Measurements from ENCODE around the gene UBE2U.

UBE2U gene

GRCh38 chr1:64296459-64296858, 93.0 kb downstream of the UBE2U start:
- DNase-seq = no peak

DNA sequence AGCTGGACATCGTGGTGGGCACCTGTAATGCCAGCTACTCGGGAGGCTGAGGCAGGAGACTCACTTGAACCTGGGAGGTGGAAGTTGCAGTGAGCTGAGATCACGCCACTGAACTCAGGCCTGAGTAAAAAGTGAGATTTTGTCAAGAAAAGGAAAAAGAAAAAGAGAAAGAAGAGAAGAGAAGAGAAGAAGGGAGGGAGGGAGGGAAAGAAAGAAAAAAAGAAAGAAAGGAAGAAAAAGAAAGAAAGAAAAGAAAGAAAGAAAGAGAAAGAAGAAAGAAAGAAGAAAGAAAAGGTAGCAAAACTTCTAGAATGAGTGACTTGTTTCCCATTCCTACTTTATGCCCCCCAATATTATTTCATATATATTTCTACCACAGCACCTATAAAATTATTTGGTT, 98.8 kb downstream of the UBE2U start:
- DNase-seq = no peak

- DNase-seq = no peak
Measured at GRCh38 chr1:64302971-64303370, 99.5 kb downstream of the UBE2U start.

DNA sequence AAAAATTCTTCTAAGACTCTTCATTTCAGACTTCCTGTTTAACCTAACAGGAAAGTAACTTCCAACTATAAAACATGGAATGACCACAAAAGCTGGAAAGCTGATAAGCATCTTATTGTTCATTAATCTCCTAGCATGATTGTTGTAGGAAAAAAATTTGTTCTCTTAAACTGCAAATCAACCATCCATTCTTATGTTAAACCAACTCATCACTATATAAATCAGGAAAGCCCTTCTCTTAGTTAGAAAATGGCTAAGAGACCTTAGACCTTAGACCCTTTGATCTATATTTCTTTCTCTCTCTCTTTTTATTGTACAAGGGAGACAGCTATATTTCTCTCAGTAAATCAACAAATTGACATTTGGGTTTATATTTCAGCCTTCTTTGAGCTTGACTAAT, 101.4 kb downstream of the UBE2U start:
- DNase-seq = no peak

- DNase-seq = no peak
Measured at GRCh38 chr1:64308866-64309265, 105.4 kb downstream of the UBE2U start.

DNA sequence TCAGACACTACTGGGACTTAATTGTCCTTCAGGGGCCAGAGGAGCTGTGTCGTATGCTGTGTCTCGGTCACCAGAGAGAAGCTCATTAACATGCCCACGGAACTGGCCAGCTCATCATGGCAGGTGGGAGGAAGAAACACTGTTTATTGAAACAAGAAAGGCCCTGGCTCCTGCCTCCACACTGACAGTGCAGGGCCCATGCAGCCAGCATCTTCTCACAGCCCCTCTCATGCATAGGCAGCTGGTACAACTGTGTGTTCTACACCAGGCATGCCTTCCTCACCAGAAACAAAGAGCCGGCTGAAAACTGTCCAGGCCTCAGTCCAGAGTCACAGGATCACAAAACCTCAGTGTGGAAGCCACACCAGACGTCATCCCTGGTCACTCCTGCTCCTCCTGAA, 106.0 kb downstream of the UBE2U start:
- no peak for DNase-seq

GRCh38 chr1:64310760-64311159, 107.3 kb downstream of the UBE2U start:
- DNase-seq = no peak

GRCh38 chr1:64312431-64312830, 109.0 kb downstream of the UBE2U start:
- no peak for DNase-seq

GRCh38 chr1:64315402-64315801, 112.0 kb downstream of the UBE2U start:
- no peak for DNase-seq
